ENCODE results near the gene ITPR3.

The ITPR3 gene

GRCh38 chr6:33620856-33621710, at the start of gene ITPR3:
ITPR3 (plus strand) TSS chr6:33621322; CDS start chr6:33621603, 281 bp downstream.
- no peak for FAIRE-seq

GRCh38 chr6:33571637-33572316, 49.3 kb upstream of the ITPR3 start:
- no peak for FAIRE-seq

- no peak for FAIRE-seq
These were observed 45.9 kb upstream of the ITPR3 start for GRCh38 chr6:33575211-33575610.

- FAIRE-seq, result no peak
These were observed 44.5 kb upstream of the ITPR3 start for GRCh38 chr6:33576668-33577067.

- no peak for FAIRE-seq
These were observed 44.0 kb upstream of the ITPR3 start for GRCh38 chr6:33577106-33577535.

GRCh38 chr6:33577718-33578117, 43.4 kb upstream of the ITPR3 start:
- no peak for FAIRE-seq

- no peak for FAIRE-seq
These were observed 43.0 kb upstream of the ITPR3 start for GRCh38 chr6:33578164-33578563.

- FAIRE-seq, result no peak
These were observed 42.5 kb upstream of the ITPR3 start for GRCh38 chr6:33578588-33579011.

- no peak for FAIRE-seq
These were observed 41.1 kb upstream of the ITPR3 start, which contains the start of gene BAK1 for GRCh38 chr6:33579828-33580714. BAK1 (minus strand) TSS chr6:33580276; CDS start chr6:33577604, 2,672 bp downstream.

- no peak for FAIRE-seq
These were observed 39.9 kb upstream of the ITPR3 start for GRCh38 chr6:33581186-33581585.

- no peak for FAIRE-seq
These were observed 37.4 kb upstream of the ITPR3 start for GRCh38 chr6:33583591-33584155.

GRCh38 chr6:33584700-33585402, 36.3 kb upstream of the ITPR3 start:
- no peak for FAIRE-seq

- no peak for FAIRE-seq
These were observed 35.6 kb upstream of the ITPR3 start for GRCh38 chr6:33585403-33586107.

GRCh38 chr6:33586108-33586640, 34.9 kb upstream of the ITPR3 start:
- no peak for FAIRE-seq

- FAIRE-seq, result no peak
These were observed 33.6 kb upstream of the ITPR3 start for GRCh38 chr6:33587529-33587928.

- no peak for FAIRE-seq
These were observed 32.2 kb upstream of the ITPR3 start for GRCh38 chr6:33588894-33589293.

GRCh38 chr6:33589392-33589730, 31.8 kb upstream of the ITPR3 start:
- no peak for FAIRE-seq

GRCh38 chr6:33589731-33590530, 31.2 kb upstream of the ITPR3 start:
- FAIRE-seq, result peak; percentile 45

- FAIRE-seq, result no peak
These were observed 30.5 kb upstream of the ITPR3 start for GRCh38 chr6:33590531-33591198.

Data from islet of Langerhans (tissue), 1 donor.